GM19240 (cell line): ENCODE data around the gene PDE3A.

ENCODE experiments used
- DNase-seq: peaks from one replicate; pipeline ENCODE4 v3.0.0; 2011; ENCODE audit warnings: low spot score; ENCODE audit not compliant: insufficient read length

Gene PDE3A

DNA sequence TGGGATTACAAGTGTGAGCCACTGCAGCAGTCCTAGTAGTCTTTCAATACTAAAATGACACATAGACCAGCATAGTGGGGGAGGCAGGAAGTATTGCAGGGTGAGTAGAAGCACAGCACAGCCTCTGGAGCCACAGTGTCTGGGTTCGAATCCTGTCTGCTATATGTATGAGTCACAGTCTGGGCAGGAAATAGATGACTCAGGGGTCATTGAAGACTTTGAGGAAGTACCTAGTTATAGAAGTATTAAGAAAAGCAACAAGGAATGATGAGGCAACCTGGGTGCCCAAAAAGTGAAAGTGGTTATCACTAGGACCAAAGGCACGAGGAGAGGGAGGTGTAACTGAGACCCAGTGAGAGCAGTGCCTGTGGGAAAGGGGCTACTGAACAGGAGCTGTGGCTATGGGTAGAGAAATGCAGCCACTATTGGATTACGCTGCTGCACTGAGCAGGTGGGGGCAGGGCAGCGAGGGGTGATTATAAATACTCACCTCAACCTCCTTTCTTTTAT lies 124.0 kb downstream of the PDE3A start:
- no peak for DNase-seq

DNA sequence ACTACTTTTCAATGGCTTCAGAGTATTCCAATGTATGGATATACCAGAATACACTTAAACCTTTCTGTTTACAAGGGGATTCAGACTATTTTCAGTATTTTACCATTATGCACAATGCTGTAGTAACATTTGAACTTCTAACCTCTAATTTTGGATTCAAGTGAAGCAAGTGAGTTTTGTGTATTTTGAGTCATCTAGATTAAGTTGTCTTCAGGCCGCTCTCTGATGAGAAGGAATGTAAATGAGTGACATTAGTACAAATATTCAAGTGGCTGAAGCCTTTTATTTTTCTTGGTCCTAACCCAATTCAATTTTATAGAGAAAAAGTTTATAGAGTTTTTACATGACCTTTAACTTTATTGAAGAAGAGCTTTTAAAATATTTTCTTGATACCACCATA lies 125.6 kb downstream of the PDE3A start:
- DNase-seq, result no peak

DNA sequence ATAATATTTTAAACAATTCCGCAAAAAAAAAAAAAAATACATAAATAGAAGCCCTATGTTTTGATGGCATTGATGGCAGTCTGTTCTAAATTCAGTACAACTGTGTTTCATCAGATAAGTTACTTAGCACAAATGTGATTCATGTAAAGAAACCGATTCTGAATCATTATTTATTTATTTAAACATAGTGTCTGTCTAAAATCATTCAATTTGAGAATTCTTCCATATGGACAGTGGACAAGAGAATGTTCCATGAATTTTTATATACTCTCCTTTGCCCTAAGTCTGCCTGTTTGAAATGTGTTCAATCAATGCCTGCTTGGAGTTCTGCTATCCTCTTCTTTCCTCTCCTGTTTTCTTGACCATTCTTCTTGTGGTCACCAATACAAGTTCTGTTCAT lies 126.5 kb downstream of the PDE3A start:
- DNase-seq, result no peak

DNA sequence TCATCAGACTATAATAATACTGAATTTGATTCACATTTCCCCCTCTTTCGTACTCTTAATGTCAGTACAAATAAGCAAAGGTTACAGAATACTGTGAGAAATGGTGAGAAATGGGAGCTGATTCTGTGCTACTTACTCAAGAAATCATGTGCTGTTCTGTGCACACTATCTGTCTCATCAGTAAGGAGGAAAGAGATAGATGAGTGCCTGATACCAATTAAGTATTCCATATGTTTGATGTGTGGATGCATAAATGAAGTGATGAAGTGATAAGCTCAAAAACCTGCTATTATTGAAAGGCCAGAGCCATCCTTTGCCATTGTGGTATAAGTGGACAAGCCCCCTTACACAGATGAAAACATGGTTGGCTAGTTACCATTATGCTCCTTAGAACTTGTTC lies 127.7 kb downstream of the PDE3A start:
- DNase-seq, result no peak

DNA sequence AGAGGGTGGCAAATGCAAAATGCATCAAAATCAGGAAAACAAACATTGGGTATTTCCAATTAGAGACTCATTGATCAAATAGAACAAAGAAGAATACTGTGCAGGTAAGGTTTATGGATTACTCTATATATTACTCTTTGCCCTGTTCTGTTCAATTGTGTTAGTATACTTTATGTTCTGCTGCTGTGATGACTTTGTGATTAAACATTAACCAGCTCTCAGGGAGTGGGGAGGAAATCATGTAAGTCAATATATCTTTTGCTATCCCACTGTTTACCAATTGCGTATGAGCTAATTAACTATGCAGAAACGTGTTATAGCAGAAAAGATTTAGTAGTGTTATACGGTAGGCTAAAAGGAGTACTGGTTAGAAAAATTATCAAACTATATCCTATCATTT lies 129.4 kb downstream of the PDE3A start:
- DNase-seq, result no peak

DNA sequence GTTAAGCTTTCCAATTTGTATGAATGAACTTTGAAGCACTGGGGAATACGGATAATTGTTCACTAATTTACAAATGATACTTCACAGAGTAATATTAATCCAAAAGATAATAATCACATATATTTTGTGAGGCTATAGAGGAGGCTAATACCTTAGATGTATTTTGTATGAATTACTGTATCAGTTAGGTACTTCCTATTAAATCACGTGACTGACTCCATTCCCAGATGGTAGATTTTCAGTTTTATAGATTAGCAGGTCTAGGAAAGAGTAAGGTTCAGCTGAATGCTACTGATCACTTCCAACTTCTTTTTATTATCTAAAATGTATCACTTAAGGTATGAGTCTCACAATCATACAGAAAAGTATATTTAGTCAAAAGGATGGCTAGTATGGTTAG lies 133.6 kb downstream of the PDE3A start:
- DNase-seq, result no peak

DNA sequence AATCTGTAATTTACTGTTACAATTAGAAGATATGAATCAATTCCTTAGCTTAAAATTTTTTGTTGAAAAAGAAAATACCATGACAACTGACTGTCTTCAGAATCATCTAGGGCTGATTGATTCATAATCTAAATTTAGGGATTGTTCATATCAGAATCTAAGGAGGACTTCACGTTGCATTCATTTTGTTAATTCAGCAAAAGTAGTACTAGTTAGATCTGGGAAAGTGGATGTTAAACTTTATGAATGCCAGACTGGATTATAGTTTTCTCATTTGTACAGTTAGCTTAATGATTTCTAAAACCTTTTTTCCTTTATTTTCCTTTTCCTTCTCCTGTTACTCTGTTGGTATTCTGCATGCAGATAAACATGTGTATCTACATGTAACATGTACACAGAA lies 135.5 kb downstream of the PDE3A start:
- no peak for DNase-seq

DNA sequence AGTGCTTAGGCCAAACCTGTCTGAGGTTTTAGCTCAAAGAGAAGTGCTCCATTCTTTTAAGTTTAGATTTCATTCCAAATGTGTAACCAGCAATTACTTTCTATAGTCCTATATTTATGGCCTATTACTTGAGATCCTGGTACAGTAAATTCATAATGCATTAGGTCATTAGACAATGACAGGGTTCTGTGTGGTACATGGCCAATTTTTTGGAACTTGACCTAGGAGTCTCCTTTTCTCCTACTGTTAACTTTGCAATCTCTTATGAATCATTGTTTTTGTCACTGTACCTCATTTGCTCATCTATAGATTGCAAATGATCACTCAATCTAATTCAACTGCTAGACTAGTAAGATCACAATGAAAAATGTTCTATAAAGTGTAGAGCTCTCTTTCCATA lies 136.7 kb downstream of the PDE3A start:
- no peak for DNase-seq

DNA sequence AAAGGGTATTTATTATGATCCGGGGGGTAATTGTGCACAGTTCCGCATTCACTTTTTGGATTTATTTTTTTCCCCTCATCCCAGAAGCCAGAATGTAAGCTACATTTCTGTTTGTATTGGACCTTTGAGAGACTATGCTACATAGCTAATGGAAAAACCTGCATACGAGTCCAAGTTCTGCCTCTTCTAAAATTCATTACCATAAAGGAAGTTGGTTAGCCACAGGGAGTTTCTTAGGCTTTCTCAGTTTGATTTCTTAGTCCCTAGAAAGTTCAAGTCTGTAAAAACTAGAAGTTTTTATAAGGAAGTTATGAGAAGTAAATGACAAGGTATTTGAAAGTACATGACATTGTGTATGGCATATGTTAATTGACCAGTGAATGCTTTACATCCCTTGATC lies 138.7 kb downstream of the PDE3A start:
- no peak for DNase-seq

DNA sequence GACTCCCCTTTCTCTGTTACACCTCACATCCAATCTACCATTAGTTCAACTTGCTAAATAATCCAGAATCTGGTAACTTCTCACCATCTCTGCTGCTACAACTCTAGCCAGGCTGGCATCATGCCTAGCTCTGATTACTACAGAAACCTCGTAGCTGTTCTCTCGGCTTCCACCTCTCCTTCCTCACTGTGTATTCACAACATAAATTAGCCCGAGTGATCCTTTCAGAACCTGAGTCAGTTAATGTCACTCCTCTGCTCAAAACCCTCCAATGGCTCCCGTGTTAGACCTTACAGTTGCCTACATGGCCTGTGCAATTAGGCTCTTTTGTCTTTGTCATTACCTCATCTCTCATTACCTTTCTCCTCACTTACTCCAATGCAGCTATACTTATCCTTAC lies 139.4 kb downstream of the PDE3A start:
- no peak for DNase-seq

DNA sequence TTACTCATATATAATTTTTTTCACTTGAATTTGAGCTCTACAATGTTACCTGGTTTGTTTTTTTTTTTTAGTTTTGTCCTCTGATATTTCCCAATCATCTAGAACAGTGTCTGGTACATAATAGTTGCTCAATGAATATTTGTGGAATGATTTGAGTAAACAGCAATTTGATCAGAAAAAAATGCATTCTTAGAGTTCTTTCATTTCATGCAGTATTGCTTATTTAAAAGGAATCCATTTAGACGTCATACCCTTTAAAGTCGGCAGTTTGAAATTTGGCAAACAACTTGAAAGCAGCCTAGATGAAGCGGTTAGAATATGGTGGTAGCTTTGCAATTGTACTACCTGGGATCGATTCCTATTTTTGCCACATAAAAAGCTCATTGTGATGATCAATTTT lies 140.0 kb downstream of the PDE3A start:
- no peak for DNase-seq

DNA sequence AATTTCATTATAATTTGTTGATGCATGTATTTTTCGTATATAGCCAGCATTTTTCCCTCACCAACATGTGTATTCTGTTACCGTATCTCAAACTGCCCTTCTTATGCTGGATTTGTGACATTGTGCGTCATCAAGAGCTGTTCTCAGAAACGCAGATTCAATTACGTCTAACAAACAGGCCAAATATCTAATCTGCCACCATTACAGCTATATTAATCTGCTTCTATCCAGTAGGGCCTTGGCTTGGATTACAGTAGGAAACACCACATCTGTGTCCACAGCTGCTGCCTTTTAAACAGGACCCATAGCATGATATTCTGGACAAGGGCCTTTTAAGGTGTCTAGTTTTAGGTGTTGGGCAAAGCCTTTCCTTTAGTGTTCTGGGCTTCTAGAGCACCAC lies 140.6 kb downstream of the PDE3A start:
- no peak for DNase-seq

DNA sequence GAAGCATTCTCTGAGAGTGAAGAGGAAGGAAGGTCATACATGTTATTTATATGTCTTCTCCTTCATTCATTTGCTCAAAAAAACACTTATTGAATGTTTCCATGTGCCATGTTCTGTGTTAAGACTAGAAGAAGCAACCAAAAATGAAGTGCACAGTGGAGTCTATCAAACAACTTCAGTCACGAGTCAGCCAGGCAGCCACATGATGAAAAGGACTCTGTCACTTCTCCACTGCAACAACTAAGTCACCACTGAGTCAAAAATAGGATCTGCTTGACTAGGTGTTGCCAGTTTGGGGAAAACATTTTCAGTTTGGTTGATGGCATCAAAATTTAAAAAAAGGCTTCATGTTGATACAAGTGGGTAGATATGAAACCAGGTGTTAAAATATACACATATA lies 142.5 kb downstream of the PDE3A start:
- no peak for DNase-seq

DNA sequence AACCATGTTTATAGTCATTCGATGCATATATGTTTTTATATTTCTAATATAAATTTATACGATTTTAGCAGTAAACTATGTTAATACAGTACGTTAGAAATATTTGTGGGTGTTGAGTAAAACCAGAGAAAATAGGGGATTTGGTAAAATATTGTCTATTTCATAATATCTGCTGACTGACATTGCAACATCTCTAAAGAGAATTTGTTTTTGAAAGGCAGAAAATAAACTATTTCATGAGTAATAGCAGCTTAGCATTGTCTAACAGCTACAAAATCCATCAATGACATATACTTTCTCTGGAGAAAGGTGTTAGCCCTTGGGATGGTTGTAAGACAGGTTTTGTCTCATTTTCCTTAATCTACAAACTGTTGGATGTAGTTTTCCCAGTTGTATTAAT lies 144.9 kb downstream of the PDE3A start:
- DNase-seq, result no peak

DNA sequence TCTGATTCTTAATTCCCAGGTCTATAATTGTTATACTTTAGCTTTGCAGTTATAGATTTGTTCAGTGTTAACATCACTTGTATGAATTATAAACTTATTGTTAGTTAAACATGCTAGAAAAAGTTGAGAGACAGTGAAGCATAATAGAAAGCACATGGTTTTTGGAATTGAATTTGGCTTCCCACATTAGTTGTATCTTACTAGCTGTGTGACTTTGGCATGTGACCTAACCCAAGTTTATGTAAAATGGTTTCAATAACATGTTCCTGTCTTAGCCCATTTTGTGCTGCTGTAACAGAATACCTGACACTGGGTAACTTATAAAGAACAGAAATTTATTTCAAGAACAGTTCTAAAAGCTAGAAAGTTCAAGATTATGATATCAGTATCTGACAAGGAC lies 146.3 kb downstream of the PDE3A start:
- DNase-seq, result no peak

DNA sequence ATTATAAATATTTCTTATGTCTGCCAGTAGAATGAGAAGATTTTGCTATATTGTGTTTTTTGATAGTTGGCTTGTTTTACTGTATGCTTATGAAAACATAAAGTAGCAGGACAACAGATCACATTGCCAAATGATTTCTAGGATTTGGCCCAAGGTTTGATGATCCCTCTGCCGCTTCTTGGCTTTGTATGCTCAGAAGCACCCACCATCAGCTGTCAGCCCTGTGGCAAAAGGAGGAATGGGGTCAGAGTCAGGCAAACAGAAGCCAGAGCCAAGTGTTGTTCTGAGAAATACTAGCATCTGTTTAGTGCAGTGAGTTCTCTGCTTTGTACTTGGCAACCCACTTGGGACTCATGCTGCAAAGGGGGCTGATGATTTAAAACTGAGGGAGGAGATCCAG lies 152.2 kb downstream of the PDE3A start:
- no peak for DNase-seq

DNA sequence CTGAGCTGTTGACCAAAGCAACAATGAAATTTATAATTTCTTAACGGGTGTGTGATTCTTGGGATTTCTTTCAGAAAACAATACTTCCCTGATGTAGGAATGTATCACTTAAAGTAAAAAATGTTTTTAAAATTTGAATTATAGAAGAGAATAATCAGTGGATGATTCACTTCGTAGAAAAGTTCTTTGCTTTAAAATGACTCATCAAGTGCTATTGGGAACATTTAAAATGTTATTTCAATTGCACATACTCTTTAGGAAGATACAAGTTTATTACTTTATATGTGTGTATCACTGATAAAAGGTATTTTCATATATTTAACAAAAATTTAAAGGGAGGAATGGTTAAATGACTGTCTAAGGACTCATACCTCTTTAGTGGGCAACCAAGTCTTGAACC lies 155.3 kb downstream of the PDE3A start:
- DNase-seq, result no peak

DNA sequence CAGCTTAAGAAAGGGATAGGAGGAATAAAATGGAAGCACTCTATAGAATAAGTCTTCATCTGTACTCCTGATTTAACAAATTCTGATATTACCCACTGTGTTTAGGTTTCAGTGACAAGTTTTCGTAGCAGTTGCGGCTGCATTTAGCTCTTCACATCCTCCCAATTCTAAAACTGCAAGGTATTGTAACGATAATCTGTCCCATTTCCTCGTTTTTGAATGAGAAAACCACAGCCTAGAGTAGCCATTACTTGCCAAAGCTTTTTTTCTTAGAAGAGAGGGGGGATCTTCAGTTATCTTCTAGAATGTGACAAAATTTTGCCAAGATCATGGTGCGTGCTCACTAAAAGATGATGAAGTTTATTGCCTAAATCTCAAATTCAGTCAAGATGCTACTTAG lies 155.8 kb downstream of the PDE3A start:
- no peak for DNase-seq

DNA sequence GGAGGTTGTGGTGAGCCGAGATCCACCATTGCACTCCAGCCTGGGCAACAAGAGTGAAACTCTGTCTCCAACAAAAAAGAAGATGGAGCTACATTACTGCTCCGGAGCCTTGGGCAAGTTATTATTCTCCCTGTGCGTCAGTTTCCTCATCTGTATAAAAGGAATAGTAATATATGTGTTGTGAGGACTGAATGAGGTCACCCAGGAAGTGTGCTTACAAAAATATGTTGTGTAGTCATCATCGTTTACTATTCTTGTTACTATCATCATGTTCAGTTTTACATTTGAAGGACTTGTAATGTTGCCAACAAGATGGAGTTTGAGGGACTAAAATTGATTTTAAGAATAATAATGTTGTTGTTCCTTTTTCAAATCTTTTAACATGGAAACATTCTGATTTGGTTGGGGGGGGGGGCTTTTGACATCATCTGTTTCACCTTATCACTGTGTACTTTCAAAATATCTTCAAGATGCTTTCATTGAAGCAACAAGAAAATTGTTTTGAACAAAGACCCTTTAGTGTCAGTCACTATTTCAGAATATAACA lies 156.8 kb downstream of the PDE3A start:
- no peak for DNase-seq

DNA sequence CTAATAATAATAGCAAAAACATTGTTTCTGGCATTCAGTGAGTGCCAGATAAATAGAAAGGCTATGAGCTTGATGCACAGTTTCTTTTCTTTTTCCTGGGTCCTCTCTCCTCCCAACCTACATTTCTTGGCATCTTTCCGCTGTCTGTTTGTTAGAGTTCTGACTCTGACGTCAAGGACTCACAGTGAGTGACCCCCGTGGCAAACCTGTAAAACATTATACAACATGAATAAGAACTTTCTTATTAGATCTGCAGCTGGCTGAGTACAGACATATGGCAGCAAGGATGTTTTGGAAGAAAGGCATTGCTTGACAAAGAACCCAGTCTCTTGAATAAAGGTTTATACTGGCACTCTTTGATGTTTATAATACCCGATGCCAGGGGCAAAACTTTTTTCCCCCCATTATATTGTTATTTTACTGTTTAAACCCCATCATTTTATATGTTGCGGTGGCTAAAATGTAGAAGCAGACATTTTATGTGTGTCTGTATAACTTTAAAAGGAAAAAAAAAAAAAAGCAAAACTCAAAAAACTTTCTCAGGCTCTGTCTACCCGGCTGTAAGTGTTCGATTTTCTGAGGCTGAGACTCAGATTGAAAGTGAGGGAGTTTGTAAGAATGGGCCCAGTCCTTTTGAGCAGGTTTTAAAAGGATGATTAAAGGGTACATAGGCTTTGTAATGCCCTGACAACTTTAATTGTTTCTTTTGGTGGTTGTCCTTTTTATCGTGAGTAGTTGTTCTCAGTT lies 159.3 kb downstream of the PDE3A start:
- DNase-seq, result no peak

DNA sequence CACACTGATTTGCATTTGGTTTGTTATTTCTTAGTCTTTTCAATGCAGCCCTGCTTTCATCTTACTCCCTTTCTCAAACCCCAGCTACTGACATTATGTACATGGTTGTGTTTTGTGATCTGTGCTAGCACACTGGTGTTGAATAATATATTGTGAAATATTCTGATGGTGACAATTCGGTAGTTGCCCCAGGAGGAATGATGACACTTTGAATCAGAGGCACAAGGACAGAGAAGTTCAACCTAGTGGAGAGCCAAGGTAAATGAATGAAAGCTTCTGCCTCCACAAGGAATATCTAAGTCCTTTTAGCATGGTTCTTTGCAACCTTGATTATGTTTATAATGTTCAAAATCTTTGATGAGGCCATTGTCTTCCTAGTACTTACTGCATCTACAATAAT lies 159.9 kb downstream of the PDE3A start:
- no peak for DNase-seq

DNA sequence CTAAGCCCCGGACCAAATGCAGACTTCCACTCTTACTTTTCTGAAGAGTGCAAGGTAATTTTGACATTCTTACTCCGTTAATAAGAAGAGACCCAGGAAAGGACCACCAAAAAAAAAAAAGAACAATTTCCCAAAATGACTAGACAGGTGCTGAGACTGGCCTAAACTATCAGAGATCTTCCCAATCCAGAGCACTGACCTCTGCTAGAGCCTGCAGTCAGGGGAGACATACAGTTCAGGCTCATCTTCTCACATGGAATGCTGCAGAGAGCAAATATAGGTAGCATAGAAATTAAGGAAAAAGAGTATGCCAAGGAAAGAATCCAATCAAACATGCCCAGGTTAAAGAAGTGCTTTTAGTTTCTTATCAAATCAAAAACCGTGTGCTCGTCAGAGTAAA lies 177.9 kb downstream of the PDE3A start:
- no peak for DNase-seq

DNA sequence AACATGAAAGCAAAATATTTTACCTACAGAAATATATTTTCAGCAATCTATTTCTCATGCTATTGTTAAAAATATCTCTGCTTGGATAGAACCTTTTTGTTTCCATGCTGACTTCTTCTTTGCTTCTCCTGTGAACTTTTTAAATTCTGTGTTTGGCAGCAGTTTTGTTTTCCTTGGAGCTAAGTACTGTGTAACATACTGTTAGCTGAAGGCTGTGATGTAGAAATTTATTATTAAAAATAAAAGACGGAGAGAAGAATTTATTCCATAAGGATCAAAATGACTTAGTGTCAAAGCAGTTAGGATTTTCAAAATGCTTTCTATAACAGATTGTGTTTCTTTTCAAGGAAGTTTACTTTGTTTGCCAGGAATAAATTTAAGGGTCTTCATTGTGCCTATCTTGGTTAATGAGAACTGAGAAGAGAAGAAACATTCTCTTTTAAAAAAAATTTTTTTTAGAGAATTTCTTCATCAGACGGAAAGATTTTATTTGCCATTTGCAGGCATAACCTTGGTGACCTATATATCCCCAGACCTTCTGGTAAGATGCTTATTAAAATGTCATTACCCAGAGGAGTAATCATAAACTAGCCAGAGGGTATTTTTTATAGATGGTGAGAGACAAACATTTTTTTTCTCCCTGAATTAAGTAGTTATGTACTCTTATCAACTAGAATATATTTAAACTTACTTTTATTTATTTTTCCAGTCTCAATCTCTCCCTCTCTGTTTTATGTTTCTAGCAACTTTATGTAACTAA lies 179.7 kb downstream of the PDE3A start:
- DNase-seq, result no peak
